Adrenal gland (tissue), 12 donors: ENCODE data around the gene HDGF. TPM values are rescaled to one million over a fixed set of nuclear protein-coding genes. Genes with fewer than 3 reads are reported as not detected.

ENCODE experiments used
- DNase-seq, 7 donors: peaks; one replicate each; pipeline ENCODE4 v3.0.0-alpha.2; 2019 to 2020
- H3K27ac ChIP-seq, 5 donors: fragments of 200-600 bp; sonication (generic) in 4 of 5; 1 replicate in 3 of 5; 2 replicates in 2 of 5; pipeline versions ENCODE4 v1.5.1 to v1.8.0; 2016 to 2020; ENCODE audit warnings: mild to moderate bottlenecking in 1 of 5
- H3K27me3 ChIP-seq: fragments of 200-600 bp; 2 replicates; pipeline ENCODE4 v1.8.0; 2021
- H3K36me3 ChIP-seq, 2 donors: fragments of 200-600 bp; replicated peaks in 1 of 2; 1 replicate in 1 of 2; 2 replicates in 1 of 2; pipeline versions ENCODE4 v1.5.1 to v1.8.0; 2018 to 2022
- H3K4me1 ChIP-seq, 2 donors: fragments of 200-600 bp; replicated peaks in 1 of 2; 1 replicate in 1 of 2; 2 replicates in 1 of 2; pipeline versions ENCODE4 v1.5.1 to v1.8.0; 2018 to 2021
- H3K4me3 ChIP-seq, 4 donors: fragments of 200-600 bp; sonication (generic) in 3 of 4; one replicate each; pipeline ENCODE4 v1.5.1; 2016 to 2018
- H3K9me3 ChIP-seq, 3 donors: fragments of 200-600 bp; sonication (generic) in 1 of 3; replicated peaks in 1 of 3; 1 replicate in 2 of 3; 2 replicates in 1 of 3; pipeline versions ENCODE4 v1.5.1 to v1.8.0; 2016 to 2021
- CTCF ChIP-seq, 6 experiments: fragments of 450-650 bp in 4 of 6; fragments of 200-600 bp in 2 of 6; sonication (generic) in 1 of 6; IDR thresholded peaks; 1 replicate in 5 of 6; 2 replicates in 1 of 6; pipeline versions ENCODE4 v1.5.1 to v1.8.0; 2016 to 2021; ENCODE audit warnings: antibody characterized with exemption in 6 of 6, mild to moderate bottlenecking in 2 of 6, moderate library complexity in 1 of 6
- POLR2A ChIP-seq, 2 donors: fragments of 450-650 bp; IDR thresholded peaks; one replicate each; pipeline ENCODE4 v1.6.1; 2017; ENCODE audit warnings: antibody characterized with exemption in 2 of 2, mild to moderate bottlenecking in 2 of 2, moderate library complexity in 1 of 2
- WGBS, 4 donors: extraction: QIAGEN DNeasy Blood & Tissue Kit in 2 of 4; methylation state at CpG; one replicate each; pipeline versions ENCODE4 v1.1.5 to v1.1.7; 2013 to 2017; 5-methylcytosine and 5-hydroxymethylcytosine counted together
- intact Hi-C, 2 donors: fragments of 100-400 bp; cut with DNase I; formaldehyde crosslinking; loops; one replicate each; pipeline versions ENCODE4 v1.14.1 to v1.15.0; 2022 to 2023
- polyA plus RNA-seq, 3 donors: library from polyadenylated mRNA; stranded (reverse); fragments of 200-250 nt in 2 of 3; fragments of 350-450 nt in 1 of 3; fragmentation: Illumina TruSeq in 1 of 3; extraction: RNeasy Lipid Tissue Mini Kit (QIAGEN cat#74804) in 1 of 3; gene quantifications; one replicate each; pipeline ENCODE4 v1.2.3, GENCODE V29; 2013 to 2014
- total RNA-seq, 9 donors: library from RNA; depleted of rRNA in 4 of 9; stranded (reverse); fragments of >200 nt in 4 of 9; fragments of 120-200 nt in 1 of 9; fragmentation: NEBNext Ultra II Directional in 1 of 9; extraction: Animal tissue kit (Norgen Biotek cat#: 25700) in 1 of 9; gene quantifications; one replicate each; pipeline versions ENCODE4 v1.1.0 to v1.2.4, GENCODE V29; 2013 to 2023
- donor health status: healthy with polysubstance abuse.
- donor health status: Bipolar disorder and iron deficiency.
- donor health status: DM: yes; HTN: yes; CAD: no.
- donor health status: DM: no; HTN: no; CAD: no.
- donor health status: DM: no; HTN: no; CAD: no.
- donor health status: DM: yes; HTN: yes; CAD: no.

HDGF gene
- total and polyA plus RNA-seq, 12 donors, result 62.0 to 199 (median 141) TPM

GRCh38 chr1:156707417-156708217 is 43.9 kb downstream of the HDGF start:
- peaks cover 27 to 36% of the 10 kb centered on the region in 2 donors for H3K4me1 ChIP-seq
- intact Hi-C loops, result no loop called here
- H3K9me3 ChIP-seq, result no peaks in the 10 kb centered on the region
- no peak for DNase-seq
- H3K36me3 ChIP-seq, result no peaks in the 10 kb centered on the region
- no peaks in the 10 kb centered on the region for H3K27me3 ChIP-seq
- TF ChIP-seq POLR2A (IDR thresholded peaks at IDR 0.05) (no peak), CTCF (IDR thresholded peaks at IDR 0.05) (no peak)
- no peak overlapping the region for H3K4me3 ChIP-seq
- peak overlapping the region in 1 of 5 donors; percentile 52 for H3K27ac ChIP-seq
- 61 to 76% (median 69%) methylated on average over 7 to 8 of the region's 8 CpGs for WGBS, 4 donors

GRCh38 chr1:156706657-156707416 is 44.6 kb downstream of the HDGF start:
- peak; percentile 65 to 83 (median 80) for DNase-seq
- Histone ChIP-seq H3K27ac (peak overlapping the region; percentile 30 to 66 (median 52)), H3K9me3 (no peaks in the 10 kb centered on the region), H3K4me3 (peak overlapping the region in 3 of 4 donors; percentile 7 to 59 (median 31)), H3K4me1 (peaks cover 23 to 31% of the 10 kb centered on the region in 2 donors), H3K36me3 (no peaks in the 10 kb centered on the region), H3K27me3 (no peaks in the 10 kb centered on the region)
- 10 to 33% (median 11%) methylated on average over 12 to 29 of the region's 29 CpGs for WGBS, 4 donors
- peak in 1 of 2 donors; percentile 22 for TF ChIP-seq POLR2A (IDR thresholded peaks at IDR 0.05)
- no peak for TF ChIP-seq CTCF (IDR thresholded peaks at IDR 0.05)
- intact Hi-C loops, result no loop called here

GRCh38 chr1:156705918-156706656 is 45.4 kb downstream of the HDGF start:
- Histone ChIP-seq H3K27me3 (no peaks in the 10 kb centered on the region), H3K27ac (peak overlapping the region; percentile 30 to 66 (median 52)), H3K4me1 (peaks cover 23 to 31% of the 10 kb centered on the region in 2 donors), H3K4me3 (peak overlapping the region in 3 of 4 donors; percentile 7 to 59 (median 31)), H3K9me3 (no peaks in the 10 kb centered on the region), H3K36me3 (no peaks in the 10 kb centered on the region)
- 0 to 1% (median 1%) methylated on average over 7 to 45 of the region's 45 CpGs for whole genome bisulfite sequencing, 4 donors
- TF ChIP-seq POLR2A (IDR thresholded peaks at IDR 0.05), result no peak
- peak; percentile 62 to 75 (median 70) for TF ChIP-seq CTCF (IDR thresholded peaks at IDR 0.05)
- intact Hi-C loops, result no loop called here
- peak; percentile 36 to 82 (median 62) for DNase-seq
